Neural progenitor cell (in vitro differentiated cells): ENCODE measurements around the gene IGF1. TPM values are rescaled to one million over a fixed set of nuclear protein-coding genes. Genes with fewer than 3 reads are reported as not detected.

ENCODE experiments used
- DNase-seq: peaks from one replicate; pipeline ENCODE4 v3.0.0-alpha.2; 2016; ENCODE audit warnings: low spot score
- H2AFZ ChIP-seq: fragments of 200-600 bp; sonication (generic); replicated peaks from 2 replicates; pipeline ENCODE4 v1.6.1; 2016; ENCODE audit warnings: antibody characterized with exemption
- H3F3A ChIP-seq: fragments of 200-600 bp; sonication (generic); 2 replicates; pipeline ENCODE4 v1.6.1; 2016; ENCODE audit warnings: antibody characterized with exemption, low read depth
- H3K27ac ChIP-seq: fragments of 200-600 bp; sonication (generic); 2 replicates; pipeline ENCODE4 v1.5.1; 2016; ENCODE audit warnings: mild to moderate bottlenecking
- H3K27me3 ChIP-seq: fragments of 200-600 bp; sonication (generic); 2 replicates; pipeline ENCODE4 v1.6.1; 2016; ENCODE audit warnings: mild to moderate bottlenecking, moderate library complexity
- H3K36me3 ChIP-seq: fragments of 200-600 bp; sonication (generic); 2 replicates; pipeline ENCODE4 v1.5.1; 2016
- H3K4me1 ChIP-seq: fragments of 200-600 bp; sonication (generic); 2 replicates; pipeline ENCODE4 v1.6.1; 2016; ENCODE audit warnings: mixed run types
- H3K4me2 ChIP-seq: fragments of 200-600 bp; sonication (generic); 2 replicates; pipeline ENCODE4 v1.6.1; 2016
- H3K4me3 ChIP-seq: fragments of 200-600 bp; sonication (generic); 2 replicates; pipeline ENCODE4 v1.5.1; 2016
- H3K79me2 ChIP-seq: fragments of 200-600 bp; sonication (generic); 2 replicates; pipeline ENCODE4 v1.6.1; 2016; ENCODE audit warnings: low read depth
- H3K9ac ChIP-seq: fragments of 200-600 bp; sonication (generic); 2 replicates; pipeline ENCODE4 v1.6.1; 2016
- H3K9me3 ChIP-seq: fragments of 200-600 bp; sonication (generic); 2 replicates; pipeline ENCODE4 v1.5.1; 2016; ENCODE audit warnings: low read depth
- H4K20me1 ChIP-seq: fragments of 200-600 bp; sonication (generic); 2 replicates; pipeline ENCODE4 v1.6.1; 2016; ENCODE audit warnings: low read depth
- H3K27ac Mint-ChIP-seq: 3 replicates; pipeline ENCODE4 v1.8.0; 2021; ENCODE audit warnings: mixed read lengths
- H3K27me3 Mint-ChIP-seq: 2 replicates; pipeline ENCODE4 v1.8.0; 2022; ENCODE audit warnings: low read depth, mild to moderate bottlenecking, inconsistent platforms, moderate library complexity, mixed read lengths; ENCODE audit not compliant: insufficient read depth
- H3K36me3 Mint-ChIP-seq: 3 replicates; pipeline ENCODE4 v1.8.0; 2021; ENCODE audit warnings: mixed read lengths
- H3K4me1 Mint-ChIP-seq: 3 replicates; pipeline ENCODE4 v1.8.0; 2021; ENCODE audit warnings: mixed read lengths
- H3K4me3 Mint-ChIP-seq: 3 replicates; pipeline ENCODE4 v1.8.0; 2021; ENCODE audit warnings: mild to moderate bottlenecking, moderate library complexity, mixed read lengths
- H3K9me3 Mint-ChIP-seq: 3 replicates; pipeline ENCODE4 v1.8.0; 2020; ENCODE audit warnings: mixed read lengths
- CTCF ChIP-seq: fragments of 200-600 bp; sonication (generic); IDR thresholded peaks from 2 replicates; pipeline ENCODE4 v1.5.1; 2017; ENCODE audit warnings: antibody characterized with exemption, mild to moderate bottlenecking
- EZH2 ChIP-seq: fragments of 200-600 bp; sonication (generic); IDR thresholded peaks from 2 replicates; pipeline ENCODE4 v1.6.1; 2017; ENCODE audit warnings: antibody characterized with exemption, mild to moderate bottlenecking, moderate library complexity
- EZH2phosphoT487 ChIP-seq: fragments of 200-600 bp; sonication (generic); IDR thresholded peaks from 2 replicates; pipeline ENCODE4 v1.6.1; 2017; ENCODE audit warnings: antibody characterized with exemption
- total RNA-seq: library from RNA; depleted of rRNA; stranded (reverse); fragments of >200 nt; gene quantifications from 2 replicates; pipeline ENCODE4 v1.2.3, GENCODE V29; 2015; ENCODE audit warnings: low replicate concordance

Gene IGF1
- not detected in 2 replicates for total RNA-seq

- H3K4me1 ChIP-seq, result peaks cover 24% of the 10 kb centered on the region
- H4K20me1 ChIP-seq, result no peaks in the 10 kb centered on the region
- H3K4me2 ChIP-seq, result no peak within 1 kb of the TSS
- H3K27me3 ChIP-seq, result no peaks in the 10 kb centered on the region
- TF ChIP-seq EZH2, result no peak
- TF ChIP-seq CTCF, result no peak
- TF ChIP-seq EZH2phosphoT487, result no peak
- Mint-ChIP-seq H3K9me3 (no peaks in the 10 kb centered on the region), H3K4me1 (no peaks in the 10 kb centered on the region), H3K36me3 (no peaks in the 10 kb centered on the region), H3K27ac (no peak within 1 kb of the TSS), H3K4me3 (no peak within 1 kb of the TSS), H3K27me3 (no peaks in the 10 kb centered on the region)
- H3K36me3 ChIP-seq, result no peaks in the 10 kb centered on the region
- H3K79me2 ChIP-seq, result no peaks in the 10 kb centered on the region
- no peak within 1 kb of the TSS for H3K9ac ChIP-seq
- DNase-seq, result no peak
- H2AFZ ChIP-seq, result no peak within 1 kb of the TSS
- H3K27ac ChIP-seq, result no peak within 1 kb of the TSS
- no peaks in the 10 kb centered on the region for H3F3A ChIP-seq
- no peaks in the 10 kb centered on the region for H3K9me3 ChIP-seq
- H3K4me3 ChIP-seq, result no peak within 1 kb of the TSS
These were observed at the start of gene IGF1 for GRCh38 chr12:102480406-102480805. Gene IGF1, minus strand, starts transcription at chr12:102480563. Its CDS starts 182 bp downstream, at chr12:102480381.

- H3K27me3 Mint-ChIP-seq, result peaks cover 2% of the 10 kb centered on the region
- H3K4me1 ChIP-seq, result no peaks in the 10 kb centered on the region
- no peak overlapping the region for H3K9ac ChIP-seq
These were observed 47.7 kb upstream of the IGF1 start for GRCh38 chr12:102528111-102528510.

GRCh38 chr12:102527171-102527720, 46.9 kb upstream of the IGF1 start:
- Mint-ChIP-seq H3K36me3 (no peaks in the 10 kb centered on the region), H3K4me1 (no peaks in the 10 kb centered on the region), H3K27me3 (peaks cover 2% of the 10 kb centered on the region), H3K9me3 (no peaks in the 10 kb centered on the region), H3K27ac (no peak overlapping the region), H3K4me3 (no peak overlapping the region)
- Histone ChIP-seq H3K27me3 (no peaks in the 10 kb centered on the region), H3K27ac (no peak overlapping the region), H3K9me3 (no peaks in the 10 kb centered on the region), H3K4me1 (no peaks in the 10 kb centered on the region), H3F3A (no peaks in the 10 kb centered on the region), H4K20me1 (no peaks in the 10 kb centered on the region), H3K9ac (no peak overlapping the region), H3K4me3 (no peak overlapping the region), H3K36me3 (no peaks in the 10 kb centered on the region), H3K4me2 (no peak overlapping the region), H2AFZ (no peak overlapping the region), H3K79me2 (no peaks in the 10 kb centered on the region)
- TF ChIP-seq EZH2phosphoT487 (no peak), EZH2 (no peak), CTCF (no peak)
- no peak for DNase-seq

More at GRCh38 chr12:102528111-102528510, 47.7 kb upstream of the IGF1 start:
- no peak for TF ChIP-seq EZH2phosphoT487
- no peak for TF ChIP-seq EZH2
- no peak for TF ChIP-seq CTCF
- no peaks in the 10 kb centered on the region for H3K9me3 ChIP-seq
- no peak overlapping the region for H3K4me3 ChIP-seq
- no peak overlapping the region for H3K4me2 ChIP-seq
- no peaks in the 10 kb centered on the region for H3F3A ChIP-seq
- no peak for DNase-seq
- H4K20me1 ChIP-seq, result no peaks in the 10 kb centered on the region
- no peaks in the 10 kb centered on the region for H3K79me2 ChIP-seq
- H3K27me3 ChIP-seq, result no peaks in the 10 kb centered on the region
- H2AFZ ChIP-seq, result no peak overlapping the region
- Mint-ChIP-seq H3K4me3 (no peak overlapping the region), H3K4me1 (no peaks in the 10 kb centered on the region), H3K9me3 (no peaks in the 10 kb centered on the region), H3K27ac (no peak overlapping the region), H3K36me3 (no peaks in the 10 kb centered on the region)
- no peak overlapping the region for H3K27ac ChIP-seq
- H3K36me3 ChIP-seq, result no peaks in the 10 kb centered on the region
